Forelimb muscle (tissue), 1 donor: Measurements from ENCODE around the gene ADORA1. TPM values are rescaled to one million over a fixed set of nuclear protein-coding genes. Genes with fewer than 3 reads are reported as not detected.

Experiments
- DNase-seq: peaks from one replicate; pipeline ENCODE4 v3.0.0-alpha.2; 2013; ENCODE audit warnings: low read depth
- polyA plus RNA-seq: library from polyadenylated mRNA; unstranded; fragments of 120-200 nt; gene quantifications from one replicate; pipeline ENCODE4 v1.2.1, GENCODE V29; 2013; ENCODE audit not compliant: insufficient read length

Gene ADORA1
- polyA plus RNA-seq, 1 donor = 5.3 TPM

GRCh38 chr1:203140743-203141520, 13.4 kb downstream of the ADORA1 start:
- no peak for DNase-seq

GRCh38 chr1:203142124-203142523, 14.6 kb downstream of the ADORA1 start:
- DNase-seq = no peak

GRCh38 chr1:203142684-203143408, 15.3 kb downstream of the ADORA1 start:
- no peak for DNase-seq

- no peak for DNase-seq
These were observed 16.1 kb downstream of the ADORA1 start for GRCh38 chr1:203143641-203144040.

- no peak for DNase-seq
These were observed 17.1 kb downstream of the ADORA1 start for GRCh38 chr1:203144661-203145060.

GRCh38 chr1:203145321-203146041, 18.0 kb downstream of the ADORA1 start:
- DNase-seq = no peak

- no peak for DNase-seq
These were observed 18.5 kb downstream of the ADORA1 start for GRCh38 chr1:203146042-203146369.

GRCh38 chr1:203146537-203146936, 19.0 kb downstream of the ADORA1 start:
- no peak for DNase-seq

GRCh38 chr1:203147376-203147775, 19.9 kb downstream of the ADORA1 start:
- no peak for DNase-seq

GRCh38 chr1:203148127-203148526, 20.6 kb downstream of the ADORA1 start:
- no peak for DNase-seq

- no peak for DNase-seq
These were observed 21.1 kb downstream of the ADORA1 start for GRCh38 chr1:203148579-203148978.

GRCh38 chr1:203149188-203149840, 21.8 kb downstream of the ADORA1 start:
- no peak for DNase-seq

GRCh38 chr1:203150511-203151297, 23.2 kb downstream of the ADORA1 start:
- no peak for DNase-seq

- DNase-seq = no peak
These were observed 24.0 kb downstream of the ADORA1 start for GRCh38 chr1:203151362-203152157.

- DNase-seq = no peak
These were observed 24.9 kb downstream of the ADORA1 start for GRCh38 chr1:203152158-203153034.

GRCh38 chr1:203153051-203153988, 25.8 kb downstream of the ADORA1 start:
- DNase-seq = no peak

- DNase-seq = no peak
These were observed 26.7 kb downstream of the ADORA1 start for GRCh38 chr1:203153989-203154821.
